ENCODE data around the gene WNT4.

The WNT4 gene

DNA sequence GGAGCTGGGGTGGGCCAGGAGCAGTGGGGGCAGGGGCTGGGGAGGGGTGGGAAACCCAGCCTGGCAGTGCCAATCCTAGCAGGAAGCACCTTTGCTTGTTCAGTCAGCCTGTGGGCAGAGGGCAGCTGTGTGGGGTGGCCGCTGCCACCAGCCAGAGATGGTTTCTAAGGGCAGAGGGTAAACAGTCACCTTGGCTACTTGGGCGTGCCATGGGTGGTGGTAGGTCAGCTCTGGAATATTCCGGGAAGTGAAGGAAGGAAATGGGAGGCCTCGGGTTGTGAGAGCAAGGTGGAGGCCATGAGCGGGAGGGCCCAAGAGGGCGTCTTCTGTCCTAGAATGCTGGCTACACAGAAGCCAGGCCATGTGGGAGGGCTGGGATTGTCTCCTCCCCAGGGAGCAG is 20.7 kb upstream of the WNT4 start:
- DNase-seq (ENCODE audit: low read depth) = no peak

DNA sequence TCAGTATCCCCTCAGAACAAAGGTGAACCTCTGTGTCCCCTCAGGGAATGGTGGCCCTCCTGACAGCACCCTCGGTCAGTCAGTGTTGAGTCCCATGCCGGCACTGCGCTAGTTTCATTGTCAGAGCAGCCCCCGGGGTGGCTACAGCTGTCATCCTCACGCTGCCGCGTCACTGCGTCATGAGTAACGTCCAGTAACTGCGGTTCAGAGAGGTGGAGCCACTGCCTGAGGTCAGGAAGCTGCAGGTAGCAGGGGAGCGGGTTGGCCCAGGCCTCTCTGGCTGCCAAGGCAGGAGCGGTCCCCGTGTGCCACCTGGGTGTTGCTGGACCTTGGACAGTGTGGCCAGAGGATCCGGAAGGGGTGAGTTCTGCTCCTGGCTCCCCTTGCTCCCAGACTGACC is 20.2 kb upstream of the WNT4 start:
- DNase-seq (ENCODE audit: low read depth) = no peak

DNA sequence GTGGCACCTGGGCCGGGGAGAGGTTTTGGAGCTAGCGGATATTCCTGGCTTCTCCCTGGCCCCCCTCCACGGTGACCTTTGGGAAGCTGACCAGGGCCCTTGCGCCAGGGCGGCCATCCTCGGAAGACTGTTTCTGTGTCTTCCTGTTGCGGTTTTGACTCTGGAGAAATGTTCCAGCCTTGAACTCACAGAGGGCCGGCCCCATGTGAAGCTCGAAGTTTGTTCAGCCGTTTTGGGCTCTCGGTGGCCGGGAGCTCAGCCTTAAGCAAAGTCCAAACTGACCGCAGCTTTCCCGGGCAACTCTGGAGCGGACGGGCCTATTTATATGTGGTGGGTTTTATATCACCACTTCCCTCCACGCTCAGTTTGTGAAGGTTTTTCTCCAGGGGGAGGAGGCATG is 17.0 kb upstream of the WNT4 start:
- no peak for DNase-seq (ENCODE audit: low read depth)

DNA sequence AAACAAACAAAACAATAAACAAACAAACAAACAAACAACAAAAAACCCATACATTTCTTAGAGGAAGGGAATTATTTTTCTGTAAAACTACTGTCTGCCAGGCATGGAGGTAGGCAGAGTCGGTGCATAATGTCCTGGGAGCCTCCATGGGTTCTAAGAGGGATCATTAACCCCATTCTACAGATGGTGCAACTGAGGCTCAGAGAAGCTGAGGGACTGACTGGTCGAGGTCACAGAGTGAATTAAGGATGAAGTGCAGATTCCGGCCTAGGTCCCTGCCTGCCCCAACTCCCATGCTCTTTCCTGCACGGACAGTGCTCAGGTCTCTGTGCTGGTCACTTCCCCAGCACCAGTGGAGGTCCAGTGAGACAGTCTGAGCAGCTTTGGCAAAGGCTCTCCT is 15.8 kb upstream of the WNT4 start:
- DNase-seq (ENCODE audit: low read depth) = no peak

DNA sequence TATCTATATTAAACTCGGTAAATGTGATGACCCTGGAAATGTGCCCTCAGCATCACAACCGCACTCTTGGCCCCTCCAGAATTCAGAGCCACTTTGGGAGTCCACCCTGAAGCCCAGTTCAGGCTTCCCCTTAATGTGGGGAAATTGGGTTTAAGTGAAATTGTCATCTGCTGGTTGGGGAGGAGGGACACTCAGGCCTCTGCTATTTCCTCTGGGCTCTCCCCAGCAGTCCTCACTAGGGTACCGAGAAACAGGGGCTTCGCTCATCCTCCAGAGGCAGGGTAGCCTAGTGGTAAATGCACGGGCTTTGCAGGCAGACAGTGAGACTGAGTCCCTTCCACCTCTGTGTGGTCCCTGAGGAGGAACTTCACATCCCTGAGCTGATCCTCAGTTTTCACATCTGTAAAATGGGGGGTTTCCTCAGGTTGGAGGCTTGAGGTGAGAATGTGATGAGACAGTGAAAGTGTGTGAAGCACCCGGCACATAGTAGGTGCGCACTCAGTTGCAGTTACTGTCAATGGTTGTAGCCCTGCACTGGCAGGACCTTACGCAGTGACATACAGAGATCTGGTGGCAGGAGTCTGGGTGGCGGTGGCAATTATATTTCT is 14.6 kb upstream of the WNT4 start:
- no peak for DNase-seq (ENCODE audit: low read depth)

DNA sequence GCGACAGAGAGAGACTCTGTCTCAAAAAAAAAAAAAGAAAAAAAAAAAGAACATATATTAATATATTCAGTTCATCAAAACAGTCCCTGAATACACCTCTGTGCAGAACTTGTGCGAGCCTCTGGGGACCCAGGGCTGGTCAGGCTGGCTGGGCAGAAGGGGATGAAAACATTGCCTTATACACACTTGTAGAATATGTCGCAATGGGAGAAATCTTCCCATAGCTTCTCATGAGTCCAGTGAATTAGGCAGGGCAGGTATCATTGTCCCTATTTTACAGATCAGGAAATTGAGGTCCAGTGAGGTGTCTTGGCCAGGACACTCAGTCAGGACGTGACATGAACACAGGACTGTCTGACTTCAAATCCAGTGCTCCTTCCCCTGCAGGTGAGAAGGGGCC is 12.6 kb upstream of the WNT4 start:
- DNase-seq (ENCODE audit: low read depth) = no peak

DNA sequence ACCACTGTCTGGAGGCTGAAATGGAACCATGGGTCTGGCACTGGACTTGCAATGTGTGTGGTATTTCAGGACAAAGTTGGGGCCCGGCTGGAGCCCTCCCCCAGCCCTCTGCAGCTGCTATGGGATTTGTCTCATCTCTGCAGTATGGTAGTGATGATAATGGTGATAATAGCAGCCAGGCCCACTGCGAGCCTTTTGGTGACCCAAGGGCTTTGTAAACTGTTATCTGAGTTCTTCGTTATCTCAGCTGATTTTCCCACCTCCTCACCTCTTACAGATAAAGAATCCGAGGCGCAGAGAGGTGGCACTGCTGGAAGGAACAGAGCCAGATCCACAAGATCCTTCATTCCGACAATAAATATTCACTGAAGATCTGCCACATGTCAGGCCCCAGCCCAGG is 11.7 kb upstream of the WNT4 start:
- DNase-seq (ENCODE audit: low read depth) = no peak

DNA sequence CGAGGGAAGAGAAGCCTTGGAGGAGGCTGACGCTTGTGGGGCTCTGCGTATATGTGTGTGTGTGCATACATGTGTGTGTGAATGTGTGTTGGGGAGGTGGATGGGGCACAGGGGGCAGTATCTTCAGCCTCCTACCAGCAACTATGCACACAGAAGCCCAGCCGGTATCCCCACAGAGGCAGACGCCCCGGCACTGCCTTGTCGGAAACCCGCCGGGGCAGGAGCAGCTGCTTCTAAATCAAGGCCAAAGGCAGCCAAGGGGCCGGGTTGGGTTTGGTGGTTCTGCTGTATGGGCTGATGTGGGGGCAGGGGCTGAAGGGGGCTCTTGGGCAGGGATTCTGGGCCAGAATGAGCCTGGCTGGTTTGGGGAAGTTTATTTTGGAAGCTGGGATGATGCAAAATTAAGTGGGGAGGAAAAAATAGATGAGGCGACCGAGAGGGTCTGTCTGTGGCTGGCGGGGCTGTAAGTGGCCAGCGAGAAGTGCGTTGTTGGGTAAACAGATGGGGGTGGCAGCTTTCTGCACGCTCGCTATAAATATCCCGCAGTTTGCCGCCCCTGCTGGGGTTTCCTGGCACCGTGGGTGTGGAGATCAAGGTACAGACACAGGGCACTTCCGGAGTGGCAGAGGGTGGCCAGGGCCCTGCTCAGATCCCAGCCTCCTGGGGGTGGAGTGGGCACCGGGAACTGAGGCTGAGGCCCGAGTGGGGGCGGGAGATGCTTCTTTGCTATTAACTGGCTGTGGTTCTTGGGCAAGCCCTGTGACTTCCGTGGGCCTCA is 11.0 kb upstream of the WNT4 start:
- DNase-seq (ENCODE audit: low read depth) = no peak

DNA sequence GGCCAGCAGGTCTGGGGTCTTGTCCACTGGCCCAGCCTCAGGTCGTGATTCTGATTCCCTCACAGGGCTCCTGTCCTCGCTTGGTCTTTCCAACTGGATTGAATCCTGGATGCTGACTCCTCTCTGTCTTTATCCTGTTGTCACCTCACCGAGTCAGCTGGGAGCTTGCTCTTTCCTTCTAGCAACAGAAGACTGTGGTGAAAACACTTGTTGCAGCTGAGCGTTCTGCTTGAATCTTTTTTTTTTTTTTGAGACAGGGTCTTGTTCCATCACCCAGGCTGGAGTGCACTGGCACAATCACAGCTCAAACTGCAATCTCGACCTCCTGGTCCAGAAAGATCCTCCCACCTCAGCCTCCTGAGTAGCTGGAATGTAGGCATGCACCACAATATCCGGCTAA is 8.0 kb upstream of the WNT4 start:
- DNase-seq (ENCODE audit: low read depth) = no peak

DNA sequence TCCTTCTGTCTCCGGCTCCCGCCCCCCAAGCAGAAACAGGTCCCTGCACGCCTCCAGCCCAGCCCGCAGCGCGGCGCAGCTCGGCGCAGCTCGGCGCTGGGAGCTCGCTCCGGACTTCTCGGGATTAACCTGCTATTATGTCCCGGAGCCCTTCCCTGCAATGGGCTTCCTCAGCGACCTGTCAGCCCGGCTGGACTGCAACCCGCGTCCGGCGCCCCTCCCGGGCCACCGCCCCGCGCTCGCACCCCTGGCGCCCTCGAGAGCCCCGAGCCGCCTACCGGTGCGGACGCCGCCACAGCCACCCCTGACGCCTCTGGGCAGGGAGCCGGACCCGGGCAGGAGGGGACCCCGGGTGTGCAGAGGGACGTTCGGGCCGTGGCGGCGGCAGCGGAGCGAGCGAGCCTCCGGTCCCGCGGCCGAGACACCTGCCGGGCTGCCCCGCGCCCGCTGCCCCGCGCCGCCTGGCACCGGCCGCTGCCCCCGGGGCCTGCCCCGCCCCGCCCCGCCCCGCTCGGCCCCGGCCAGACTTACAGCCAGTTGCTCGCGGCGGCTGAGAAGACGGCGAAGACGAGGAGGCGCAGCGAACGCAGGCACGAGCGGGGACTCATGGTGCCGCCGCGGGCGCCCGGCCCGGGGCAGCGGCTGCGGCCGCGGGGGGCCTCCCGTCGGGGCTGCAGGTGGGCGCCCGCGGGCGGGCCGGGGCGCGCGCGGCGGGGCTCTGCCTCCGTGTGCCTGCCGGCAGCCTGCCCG is 407 bp downstream of the WNT4 start:
- DNase-seq (ENCODE audit: low read depth) = no peak

DNA sequence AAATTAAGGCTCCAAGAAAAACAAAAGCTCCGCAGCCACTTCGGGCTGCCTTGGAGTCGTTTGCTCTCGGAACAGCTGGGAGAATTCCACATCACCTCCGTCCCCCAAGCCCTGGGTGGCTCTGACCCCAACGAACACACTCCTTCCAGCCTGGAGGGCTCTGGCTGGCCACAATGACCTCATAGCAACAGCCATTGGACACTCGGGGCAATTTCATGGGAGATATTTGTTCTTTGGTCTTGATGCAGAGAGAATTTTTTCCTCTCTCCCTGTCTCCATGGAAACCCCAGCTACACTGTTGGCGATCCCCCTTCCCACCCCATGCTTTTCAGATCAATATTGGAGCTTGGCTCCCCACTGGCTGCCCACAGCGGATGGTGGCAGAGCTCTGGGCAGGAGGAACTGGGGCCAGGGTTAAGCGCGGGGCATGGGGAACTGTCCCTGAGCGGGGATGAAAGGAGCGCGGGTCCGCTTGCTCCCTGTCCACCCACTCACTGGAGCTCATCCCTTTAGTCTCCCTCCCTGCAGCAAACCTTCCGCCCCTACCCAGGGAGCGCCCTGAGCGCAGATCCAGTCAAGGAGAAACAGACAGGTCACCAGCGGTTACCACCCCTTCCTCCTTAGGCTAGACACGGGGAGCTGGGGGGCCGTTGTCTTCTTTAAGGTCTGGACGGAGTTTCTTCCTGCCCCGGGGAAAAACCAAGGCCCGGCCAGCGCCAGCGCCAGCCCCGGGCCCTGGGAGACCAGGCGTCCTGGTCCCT is 1.2 kb downstream of the WNT4 start:
- no peak for DNase-seq (ENCODE audit: low read depth)

DNA sequence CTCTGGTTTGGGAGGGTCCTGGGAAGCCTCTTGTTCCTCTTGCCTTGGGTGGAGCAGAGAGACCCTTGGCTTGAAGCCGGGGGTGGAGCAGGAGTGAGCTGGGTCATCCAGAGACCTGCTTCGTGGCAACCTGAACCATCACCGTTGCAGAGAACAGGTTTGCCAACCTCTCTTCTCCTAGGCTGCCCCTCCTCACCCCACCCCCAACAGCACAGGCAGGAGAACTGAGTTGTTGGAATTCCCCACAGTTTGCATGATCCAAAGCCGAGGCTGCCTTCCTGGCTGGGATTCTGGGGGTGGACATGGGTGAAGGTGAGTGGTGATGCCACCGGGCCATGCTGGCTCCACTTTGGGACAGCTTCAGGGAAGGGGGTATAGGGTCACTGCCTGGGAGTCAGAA is 2.2 kb downstream of the WNT4 start:
- no peak for DNase-seq (ENCODE audit: low read depth)

DNA sequence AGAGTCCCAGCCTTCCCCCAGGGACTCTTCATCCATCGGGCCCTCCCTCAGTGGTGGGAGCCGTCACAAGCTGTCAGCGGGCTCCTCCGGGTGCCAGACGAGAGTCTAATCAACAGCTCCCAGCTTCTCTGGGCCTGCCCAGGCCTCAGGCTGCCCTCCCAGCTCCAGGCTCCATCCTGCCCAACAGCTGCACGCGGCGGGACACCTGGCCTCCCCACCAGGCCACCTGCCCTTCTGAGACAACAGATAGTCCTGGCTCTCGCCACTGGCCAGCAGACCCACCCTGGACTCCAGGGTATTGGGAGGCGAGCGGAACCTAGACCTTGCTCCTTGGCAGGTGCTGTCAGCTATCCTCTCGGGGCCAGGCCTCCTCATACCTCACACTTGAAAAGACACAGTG is 3.1 kb downstream of the WNT4 start:
- no peak for DNase-seq (ENCODE audit: low read depth)

DNA sequence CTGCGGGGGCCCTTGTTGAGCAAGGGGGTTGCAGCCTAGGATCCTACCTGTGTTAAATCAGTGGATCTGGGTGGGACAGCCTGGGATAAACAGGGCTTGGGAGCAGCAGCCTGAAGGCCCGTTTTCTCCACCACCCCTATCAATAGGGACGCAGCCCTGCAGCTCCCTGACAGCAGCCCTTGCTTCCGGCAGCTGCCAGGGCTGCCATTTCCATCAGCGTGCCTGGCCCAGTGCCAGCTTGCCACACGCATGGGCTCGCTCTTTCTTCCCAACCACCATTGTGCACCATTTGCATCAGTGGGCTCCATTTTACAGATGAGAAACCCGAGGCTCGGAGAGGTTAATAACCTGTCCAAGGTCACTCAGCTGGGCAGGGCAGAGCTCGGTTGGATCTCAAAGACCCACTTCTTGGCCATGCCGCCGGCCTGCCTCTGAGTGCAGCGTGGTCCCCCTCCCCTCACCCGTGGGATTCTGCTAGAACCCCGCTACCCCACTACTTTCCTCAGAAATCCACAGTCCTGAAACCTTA is 3.8 kb downstream of the WNT4 start:
- no peak for DNase-seq (ENCODE audit: low read depth)

DNA sequence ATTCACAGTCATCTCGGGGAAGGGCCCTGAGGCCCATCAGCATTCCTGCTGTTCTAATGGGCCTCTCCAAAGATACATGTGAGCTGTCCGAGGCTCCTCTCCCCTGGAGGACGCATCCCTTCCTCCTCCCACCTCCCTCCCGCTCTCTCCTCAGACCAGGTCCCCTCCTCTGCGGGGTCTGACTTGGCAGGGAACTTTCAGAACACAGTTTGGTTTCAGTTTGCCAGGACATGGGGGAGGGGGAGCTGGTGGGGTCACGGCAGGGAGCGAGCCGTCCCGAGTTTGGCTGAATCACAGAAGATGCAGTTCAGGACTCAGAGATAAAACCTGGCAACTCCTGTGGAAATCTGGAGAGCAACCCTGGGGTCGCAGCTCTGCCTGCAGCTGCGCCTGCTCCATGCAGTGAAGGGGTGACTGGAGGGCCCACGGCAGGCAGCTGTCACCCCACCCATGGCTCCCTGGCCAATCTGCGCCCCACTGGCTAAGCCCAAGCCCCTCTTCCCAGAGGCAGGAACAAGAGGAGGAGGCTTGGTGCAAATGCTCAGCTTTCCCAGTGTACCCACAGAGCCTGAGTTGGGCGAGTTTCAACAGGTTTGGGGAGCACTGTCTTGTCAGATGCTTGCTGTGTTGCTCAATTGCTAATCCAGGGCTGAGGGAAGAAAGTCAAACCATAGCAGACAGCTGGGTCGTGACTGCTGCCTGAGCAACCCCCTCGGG is 5.7 kb downstream of the WNT4 start:
- no peak for DNase-seq (ENCODE audit: low read depth)

DNA sequence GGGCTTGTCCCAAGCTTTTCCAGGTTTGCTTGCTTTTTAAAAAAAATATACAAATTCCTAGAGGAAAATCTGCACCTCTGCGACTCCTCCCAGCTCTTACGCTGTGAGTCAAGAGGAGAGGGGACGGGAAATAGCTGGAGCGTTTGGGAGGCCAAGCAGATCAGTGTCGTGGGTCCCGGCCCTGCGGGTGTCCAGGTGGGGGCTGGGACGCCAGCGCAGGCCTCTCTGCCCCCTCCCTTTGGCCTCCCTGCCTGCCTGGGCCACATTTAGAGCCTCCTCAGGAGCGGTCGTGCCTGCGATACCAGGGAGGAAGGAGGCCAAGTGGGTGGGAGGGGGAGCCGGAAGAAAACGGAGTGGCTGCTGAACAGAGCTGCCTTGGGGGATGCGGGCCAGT is 9.0 kb downstream of the WNT4 start:
- no peak for DNase-seq (ENCODE audit: low read depth)

DNA sequence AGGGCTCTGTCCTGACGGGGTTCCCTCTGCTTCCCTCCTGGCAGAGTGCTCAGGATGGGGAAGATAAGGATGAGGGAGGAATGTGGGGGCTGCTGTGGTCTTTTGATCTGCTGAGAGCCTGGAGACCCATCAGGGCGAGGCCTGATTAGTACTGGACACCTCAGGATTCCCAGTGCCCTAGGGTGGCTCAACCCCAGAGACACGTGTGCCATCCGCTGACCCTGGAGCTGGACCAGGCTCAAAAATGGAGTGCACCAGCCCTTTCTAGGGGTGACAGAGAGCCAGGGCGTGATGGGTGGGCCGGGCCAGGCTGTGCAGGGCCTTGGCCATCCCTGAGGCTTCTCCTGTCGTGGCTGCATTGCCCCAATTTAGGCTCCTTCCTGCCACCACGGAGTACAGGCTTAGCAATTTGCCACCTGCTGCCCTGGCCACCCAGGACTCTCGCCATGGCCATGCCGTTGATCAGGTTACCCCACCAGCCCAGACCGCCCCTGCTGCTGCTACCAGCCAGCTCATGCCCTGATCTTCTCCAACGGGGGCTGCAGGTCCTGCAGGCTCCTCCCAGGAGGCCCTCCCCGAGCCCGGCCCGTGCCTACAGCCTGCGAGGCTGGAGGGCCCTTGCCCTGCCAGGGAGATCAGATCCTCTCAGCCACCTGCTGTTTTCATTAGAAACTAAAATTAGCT is 9.5 kb downstream of the WNT4 start:
- DNase-seq (ENCODE audit: low read depth) = no peak

DNA sequence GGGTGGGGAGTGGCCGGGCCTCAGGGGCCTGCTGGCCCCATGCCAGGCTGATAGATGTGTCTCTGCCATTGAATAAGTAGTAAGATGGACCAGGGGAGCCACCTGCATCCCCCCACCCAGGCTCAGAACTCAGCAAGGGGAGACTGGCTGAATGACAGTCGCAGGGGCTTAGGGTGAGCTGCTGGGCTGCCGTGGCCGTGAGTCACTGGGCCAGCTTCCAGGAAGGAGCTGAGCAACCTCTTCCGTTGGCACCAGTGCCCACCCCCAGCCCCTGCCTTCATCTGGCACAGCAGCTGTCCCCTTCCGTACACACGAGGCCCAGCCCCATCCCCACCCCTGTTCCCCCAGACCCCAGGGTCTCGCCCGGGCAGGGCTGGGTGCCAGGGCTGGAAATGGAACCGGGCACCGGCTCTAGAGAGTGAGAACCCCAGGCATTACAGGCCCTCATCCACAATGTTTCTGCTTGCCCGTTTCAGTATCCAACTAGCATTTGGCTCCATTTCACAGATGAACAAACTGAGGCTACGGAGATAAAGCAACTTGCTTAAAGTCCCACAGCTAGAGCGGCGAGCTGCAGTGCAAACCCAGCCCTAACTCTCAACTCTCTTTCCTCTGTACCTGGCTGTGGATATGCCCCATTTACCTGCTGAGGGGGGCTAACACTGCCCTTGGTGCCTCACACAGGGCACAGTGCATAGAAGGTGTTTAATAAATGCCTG is 10.2 kb downstream of the WNT4 start:
- DNase-seq (ENCODE audit: low read depth) = peak; percentile 48

DNA sequence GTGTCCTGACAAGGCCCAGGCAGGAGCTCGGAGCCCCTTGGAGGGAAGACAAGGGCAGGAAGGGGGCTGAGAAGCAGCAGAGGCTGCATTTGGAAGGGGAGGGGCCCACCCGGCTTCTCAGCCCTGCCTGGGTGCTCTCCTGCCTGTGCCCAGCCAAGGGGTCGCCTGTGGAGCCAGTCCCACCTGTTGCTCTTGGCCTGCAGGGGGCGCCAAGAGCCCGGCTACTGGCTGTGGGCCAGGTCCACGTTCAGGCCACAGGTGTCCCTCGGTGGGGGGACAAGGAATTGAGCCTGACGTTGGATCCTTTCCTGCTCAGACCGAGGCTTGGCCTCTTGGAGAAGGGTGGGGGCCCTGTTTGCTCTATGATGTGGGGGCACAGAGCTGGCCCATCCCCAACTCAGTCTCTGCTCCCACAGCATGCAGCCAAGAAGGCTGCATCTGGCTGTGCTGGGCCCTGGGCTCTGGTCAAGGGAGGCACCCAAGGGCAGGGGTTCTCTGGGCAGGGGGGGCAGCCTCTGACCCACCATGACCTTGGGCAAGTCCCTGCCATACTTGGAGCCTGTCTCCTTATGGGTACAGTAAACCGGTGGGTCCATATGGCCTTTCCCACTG is 10.9 kb downstream of the WNT4 start:
- DNase-seq (ENCODE audit: low read depth) = no peak

DNA sequence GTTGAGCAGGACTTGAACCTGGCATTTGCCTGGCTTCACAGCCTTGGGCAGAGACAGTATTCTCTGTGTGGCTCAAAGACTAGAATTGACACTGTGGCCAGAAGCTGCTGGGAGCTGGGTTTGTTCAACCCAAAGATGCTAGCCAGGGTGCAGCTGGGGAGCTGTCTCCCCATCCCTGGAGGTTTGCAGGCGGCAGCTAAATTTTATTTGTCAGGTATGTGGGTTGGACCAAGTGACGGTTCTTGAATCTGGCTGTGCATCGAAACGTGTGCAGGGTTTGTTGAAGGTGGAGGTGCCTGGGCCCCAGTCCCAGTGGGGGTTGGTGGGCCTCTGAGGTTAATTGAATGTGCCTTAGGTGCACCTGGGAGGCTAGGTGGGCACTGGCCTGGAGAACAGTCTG is 11.8 kb downstream of the WNT4 start:
- DNase-seq (ENCODE audit: low read depth) = no peak

Measured in GM04504 (cell line).